Nephron progenitor cell (in vitro differentiated cells): ENCODE data around the gene PPP1R9A.
"Not testable (repeated sequence)": the region's sequence is repeated elsewhere in the genome, so short reads cannot be mapped to it uniquely, and the experiment has no call there.

ENCODE experiments used
- DNase-seq: peaks from one replicate; pipeline ENCODE4 v3.0.0; 2021
- H3K27ac Mint-ChIP-seq: 2 replicates; pipeline ENCODE4 v1.8.0; 2021; ENCODE audit warnings: mild to moderate bottlenecking, moderate library complexity, mixed read lengths
- H3K27me3 Mint-ChIP-seq: 2 replicates; pipeline ENCODE4 v1.8.0; 2021; ENCODE audit warnings: mild to moderate bottlenecking, low read depth, mixed read lengths; ENCODE audit not compliant: poor library complexity
- H3K36me3 Mint-ChIP-seq: 2 replicates; pipeline ENCODE4 v1.8.0; 2021; ENCODE audit warnings: low read depth, mixed read lengths
- H3K4me1 Mint-ChIP-seq: 2 replicates; pipeline ENCODE4 v1.8.0; 2021; ENCODE audit warnings: mixed read lengths
- H3K4me3 Mint-ChIP-seq: 2 replicates; pipeline ENCODE4 v1.8.0; 2021; ENCODE audit warnings: mild to moderate bottlenecking, moderate library complexity, mixed read lengths
- H3K9me3 Mint-ChIP-seq: 2 replicates; pipeline ENCODE4 v1.8.0; 2021; ENCODE audit warnings: mild to moderate bottlenecking, moderate library complexity, mixed read lengths
- CTCF ChIP-seq: fragments of 200-600 bp; sonication (generic); IDR thresholded peaks from 2 replicates; pipeline ENCODE4 v1.5.0; 2021; ENCODE audit warnings: antibody characterized with exemption

PPP1R9A gene

GRCh38 chr7:94999069-94999351, 91.6 kb downstream of the PPP1R9A start:
- DNase-seq, result no peak
- H3K4me3 Mint-ChIP-seq, result no peak overlapping the region
- peak overlapping the region; percentile 51 for H3K27ac Mint-ChIP-seq
- H3K9me3 Mint-ChIP-seq, result peaks cover 2% of the 10 kb centered on the region
- H3K4me1 Mint-ChIP-seq, result peaks cover 61% of the 10 kb centered on the region
- peaks cover 11% of the 10 kb centered on the region for H3K36me3 Mint-ChIP-seq
- H3K27me3 Mint-ChIP-seq, result peaks cover 2% of the 10 kb centered on the region
- TF ChIP-seq CTCF, result no peak

GRCh38 chr7:94999601-95000000, 92.2 kb downstream of the PPP1R9A start:
- H3K4me3 Mint-ChIP-seq, DNase-seq, H3K36me3 Mint-ChIP-seq, H3K9me3 Mint-ChIP-seq, H3K27me3 Mint-ChIP-seq, H3K27ac Mint-ChIP-seq: not testable (repeated sequence)
- H3K4me1 Mint-ChIP-seq, result peaks cover 62% of the 10 kb centered on the region

GRCh38 chr7:95001258-95001657, 93.9 kb downstream of the PPP1R9A start:
- Mint-ChIP-seq H3K9me3 (no peaks in the 10 kb centered on the region), H3K36me3 (no peaks in the 10 kb centered on the region), H3K4me3 (no peak overlapping the region), H3K4me1 (peaks cover 62% of the 10 kb centered on the region), H3K27me3 (peaks cover 2% of the 10 kb centered on the region), H3K27ac (no peak overlapping the region)
- no peak for TF ChIP-seq CTCF
- DNase-seq, result no peak

GRCh38 chr7:95001815-95002561, 94.6 kb downstream of the PPP1R9A start:
- no peak overlapping the region for H3K4me3 Mint-ChIP-seq
- no peak for TF ChIP-seq CTCF
- DNase-seq, result no peak
- H3K27ac Mint-ChIP-seq, result peak overlapping the region; percentile 42
- no peaks in the 10 kb centered on the region for H3K36me3 Mint-ChIP-seq
- peaks cover 2% of the 10 kb centered on the region for H3K27me3 Mint-ChIP-seq
- H3K9me3 Mint-ChIP-seq, result no peaks in the 10 kb centered on the region
- peaks cover 62% of the 10 kb centered on the region for H3K4me1 Mint-ChIP-seq

GRCh38 chr7:95002775-95003174, 95.4 kb downstream of the PPP1R9A start:
- H3K4me3 Mint-ChIP-seq, result no peak overlapping the region
- DNase-seq, result no peak
- peaks cover 2% of the 10 kb centered on the region for H3K27me3 Mint-ChIP-seq
- no peak overlapping the region for H3K27ac Mint-ChIP-seq
- H3K4me1 Mint-ChIP-seq, result peaks cover 56% of the 10 kb centered on the region
- H3K9me3 Mint-ChIP-seq, result no peaks in the 10 kb centered on the region
- no peaks in the 10 kb centered on the region for H3K36me3 Mint-ChIP-seq
- TF ChIP-seq CTCF, result no peak

- H3K4me1 Mint-ChIP-seq, result peaks cover 36% of the 10 kb centered on the region
- H3K36me3 Mint-ChIP-seq, result no peaks in the 10 kb centered on the region
- peaks cover 2% of the 10 kb centered on the region for H3K27me3 Mint-ChIP-seq
- no peak overlapping the region for H3K4me3 Mint-ChIP-seq
- H3K9me3 Mint-ChIP-seq, result no peaks in the 10 kb centered on the region
- no peak for TF ChIP-seq CTCF
- H3K27ac Mint-ChIP-seq, result no peak overlapping the region
- DNase-seq, result no peak
These were observed 97.3 kb downstream of the PPP1R9A start for GRCh38 chr7:95004618-95005247.
